GM20000 (cell line): ENCODE results near the gene KCTD4.
"Not testable (repeated sequence)": the region's sequence is repeated elsewhere in the genome, so short reads cannot be mapped to it uniquely, and the experiment has no call there.

ENCODE experiments used
- DNase-seq: peaks from one replicate; pipeline ENCODE4 v3.0.0; 2012; ENCODE audit warnings: low spot score
- TF ChIP-seq, protein P1 (sequence below): IDR thresholded peaks from 2 replicates; pipeline ENCODE4 v1.5.1; 2012; ENCODE audit warnings: mild to moderate bottlenecking, control low read depth; ENCODE audit errors: extremely low read depth, missing control alignments

KCTD4 gene

DNA sequence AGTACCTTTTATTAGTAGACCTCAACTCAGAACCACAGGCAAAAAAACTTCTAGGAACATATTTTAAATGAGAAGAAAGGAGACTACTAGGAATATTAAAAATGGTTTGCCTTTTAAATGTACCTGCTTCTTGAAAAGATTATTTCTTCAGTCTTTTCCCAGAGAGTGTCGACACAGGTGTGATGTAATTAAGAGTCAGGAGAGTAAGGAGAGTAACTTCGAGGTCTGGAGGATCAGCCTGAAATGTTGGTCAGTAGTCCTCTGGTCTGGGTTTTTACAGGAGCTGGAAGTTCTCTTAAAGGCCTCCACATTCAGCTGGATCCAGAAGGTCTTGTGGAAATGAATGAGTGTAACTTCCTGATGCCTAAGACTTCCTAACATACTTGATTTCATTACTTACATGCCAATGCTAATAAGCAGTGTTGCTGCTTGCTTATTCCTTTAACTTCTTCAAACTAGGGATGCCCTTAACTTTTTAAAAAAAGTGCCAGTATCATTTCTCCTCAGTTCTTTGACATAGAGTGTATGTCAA lies at the start of gene KCTD4:
Gene KCTD4, minus strand, starts transcription at position 345 of the 532 bp plus-strand sequence. CDS start 6,478 bp downstream, outside the sequence.
- TF ChIP-seq, protein P1, sequence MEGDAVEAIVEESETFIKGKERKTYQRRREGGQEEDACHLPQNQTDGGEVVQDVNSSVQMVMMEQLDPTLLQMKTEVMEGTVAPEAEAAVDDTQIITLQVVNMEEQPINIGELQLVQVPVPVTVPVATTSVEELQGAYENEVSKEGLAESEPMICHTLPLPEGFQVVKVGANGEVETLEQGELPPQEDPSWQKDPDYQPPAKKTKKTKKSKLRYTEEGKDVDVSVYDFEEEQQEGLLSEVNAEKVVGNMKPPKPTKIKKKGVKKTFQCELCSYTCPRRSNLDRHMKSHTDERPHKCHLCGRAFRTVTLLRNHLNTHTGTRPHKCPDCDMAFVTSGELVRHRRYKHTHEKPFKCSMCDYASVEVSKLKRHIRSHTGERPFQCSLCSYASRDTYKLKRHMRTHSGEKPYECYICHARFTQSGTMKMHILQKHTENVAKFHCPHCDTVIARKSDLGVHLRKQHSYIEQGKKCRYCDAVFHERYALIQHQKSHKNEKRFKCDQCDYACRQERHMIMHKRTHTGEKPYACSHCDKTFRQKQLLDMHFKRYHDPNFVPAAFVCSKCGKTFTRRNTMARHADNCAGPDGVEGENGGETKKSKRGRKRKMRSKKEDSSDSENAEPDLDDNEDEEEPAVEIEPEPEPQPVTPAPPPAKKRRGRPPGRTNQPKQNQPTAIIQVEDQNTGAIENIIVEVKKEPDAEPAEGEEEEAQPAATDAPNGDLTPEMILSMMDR, result no peak
- DNase-seq, result no peak

DNA sequence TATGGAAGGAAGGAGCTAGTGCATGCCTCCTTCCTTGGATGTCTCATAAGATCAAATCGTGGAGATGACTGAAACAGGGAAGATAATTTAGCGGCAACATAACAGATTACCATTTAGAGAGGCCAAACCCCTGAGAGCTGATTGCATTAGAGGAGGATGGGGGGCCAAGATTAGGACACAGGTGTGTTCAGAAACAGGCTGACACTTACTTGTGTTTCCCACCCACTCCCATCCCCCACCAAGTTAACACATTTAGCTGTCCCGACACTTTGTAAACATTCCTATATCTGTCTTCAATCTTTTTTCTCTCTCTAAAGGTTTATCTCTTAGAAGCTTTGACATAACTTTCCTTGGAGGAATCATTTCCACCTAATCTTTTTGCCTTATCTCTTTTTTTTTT lies 48.8 kb upstream of the KCTD4 start:
- no peak for DNase-seq
- TF ChIP-seq, protein P1, result no peak

DNA sequence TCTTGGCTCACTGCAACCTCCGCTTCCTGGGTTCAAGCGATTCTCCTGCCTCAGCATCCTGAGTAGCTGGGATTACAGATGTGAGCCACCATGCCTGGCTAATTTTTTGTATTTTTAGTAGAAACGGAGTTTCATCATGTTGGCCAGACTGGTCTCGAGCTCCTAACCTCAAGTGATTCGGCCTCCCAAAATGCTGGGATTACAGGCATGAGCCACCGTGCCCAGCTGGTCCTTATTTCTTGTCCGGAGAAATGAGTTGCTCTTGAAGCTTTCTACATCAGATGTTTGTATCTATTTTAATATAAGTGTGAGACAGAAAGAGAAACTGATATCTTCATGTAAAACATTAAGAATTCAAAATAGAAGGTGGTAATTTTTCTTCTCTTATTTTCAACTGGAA lies 43.9 kb upstream of the KCTD4 start:
- DNase-seq, result not testable (repeated sequence)

DNA sequence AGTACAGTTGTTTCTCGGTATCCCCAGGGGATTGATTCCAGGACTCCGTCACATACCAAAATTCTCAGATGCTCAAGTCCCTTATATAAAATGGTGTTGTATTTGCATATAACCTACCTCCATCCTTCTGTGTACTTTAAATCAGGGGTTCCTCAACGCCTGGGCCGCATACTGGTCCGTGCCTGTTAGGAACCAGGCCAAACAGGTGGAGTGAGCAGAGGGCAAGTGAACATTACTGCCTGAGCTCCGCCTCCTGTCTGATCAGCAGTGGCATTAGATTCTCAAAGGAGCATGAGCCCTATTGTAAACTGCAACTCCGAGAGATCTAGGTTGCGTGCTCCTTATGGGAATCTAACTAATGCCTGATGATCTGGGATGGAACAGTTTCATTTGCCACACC lies 42.2 kb upstream of the KCTD4 start:
- TF ChIP-seq, protein P1, result no peak
- no peak for DNase-seq

DNA sequence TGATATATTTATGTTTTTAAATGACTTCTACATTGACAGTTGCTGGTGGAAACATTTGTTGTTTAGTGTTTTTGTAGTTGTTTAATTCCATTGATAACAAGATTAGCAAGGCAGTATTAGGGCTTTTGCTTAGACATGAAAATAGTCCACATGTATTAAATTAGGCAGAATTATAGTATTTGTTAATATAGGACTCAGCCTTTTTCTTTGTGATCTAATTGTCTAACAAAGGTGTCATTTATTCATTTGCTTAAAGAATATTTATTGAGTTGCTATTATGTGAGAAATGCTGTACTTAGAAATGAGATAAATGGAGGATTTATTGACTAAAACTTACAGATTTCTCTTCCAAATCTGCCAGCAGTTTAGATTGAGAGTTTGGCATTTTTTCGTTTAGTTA lies 41.7 kb upstream of the KCTD4 start:
- DNase-seq, result no peak
- TF ChIP-seq, protein P1, result no peak

DNA sequence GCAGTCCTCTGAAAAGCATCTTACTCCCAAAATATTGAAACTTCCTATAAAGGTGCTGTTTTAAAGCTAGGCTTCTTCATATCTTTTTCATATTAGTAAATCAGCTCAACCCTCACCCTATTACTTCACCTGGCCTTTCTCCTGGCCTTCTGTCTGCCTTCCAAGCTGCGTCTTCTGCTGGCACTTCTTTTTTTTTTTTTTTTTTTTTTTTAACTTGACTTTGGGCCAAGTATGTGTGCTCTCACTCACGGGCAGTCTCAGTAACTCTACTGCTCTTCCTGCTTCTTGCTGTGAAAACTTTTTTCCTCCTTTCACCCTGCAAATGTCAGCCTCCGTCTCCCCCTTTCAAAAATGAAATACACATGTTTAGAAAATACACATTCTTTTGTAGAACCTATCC lies 41.2 kb upstream of the KCTD4 start:
- TF ChIP-seq, protein P1, result no peak
- no peak for DNase-seq

DNA sequence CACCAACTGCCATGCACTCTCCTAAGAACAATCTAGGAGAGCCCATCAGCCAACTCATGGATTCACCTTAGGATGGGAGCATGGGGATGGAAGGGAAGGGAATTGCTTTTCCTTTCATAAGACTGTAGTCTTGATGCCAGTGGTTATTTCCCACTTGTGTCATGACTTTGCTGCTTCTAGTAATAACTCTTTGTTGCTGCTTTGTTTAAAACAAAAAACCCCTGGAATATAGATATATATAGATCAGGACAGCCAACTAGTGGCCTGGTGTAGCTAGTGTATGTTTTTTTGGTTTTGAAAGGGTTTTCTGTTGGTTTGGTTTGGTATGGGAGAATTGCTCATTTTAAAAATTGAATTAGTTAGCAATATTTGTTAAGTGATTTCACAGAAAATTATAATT lies 39.3 kb upstream of the KCTD4 start:
- no peak for DNase-seq
- TF ChIP-seq, protein P1, result no peak
